Uterus (tissue), 2 donors: ENCODE results near the gene PLD2.

Experiments used
- CTCF ChIP-seq, 4 experiments: fragments of 200-600 bp in 2 of 4; fragments of 450-650 bp in 2 of 4; sonication (generic) in 2 of 4; IDR thresholded peaks; one replicate each; pipeline ENCODE4 v1.5.1; 2016 to 2019; ENCODE audit warnings: antibody characterized with exemption in 4 of 4, mild to moderate bottlenecking in 2 of 4, moderate library complexity in 1 of 4
- POLR2A ChIP-seq, 2 donors: fragments of 450-650 bp; IDR thresholded peaks; one replicate each; pipeline ENCODE4 v1.6.1; 2016; ENCODE audit warnings: antibody characterized with exemption in 2 of 2, mild to moderate bottlenecking in 1 of 2, moderate library complexity in 1 of 2

- TF ChIP-seq CTCF (IDR thresholded peaks at IDR 0.05) (no peak), POLR2A (IDR thresholded peaks at IDR 0.05) (no peak)
Observed at GRCh38 chr17:4780325-4780955, 26.5 kb upstream of the PLD2 start.
